ENCODE measurements around the gene TMOD4. TPM values are rescaled to one million over a fixed set of nuclear protein-coding genes. Genes with fewer than 3 reads are reported as not detected.
A peak's percentile ranks its signal among the peaks of the same experiment; 100 is the strongest.

Gene TMOD4
- total and polyA plus RNA-seq, 2 of the 13 experiments (the other 11 are each of a cell fraction or from before 2014, with no cell fraction given), result 0.66 TPM; not detected in 1

DNA sequence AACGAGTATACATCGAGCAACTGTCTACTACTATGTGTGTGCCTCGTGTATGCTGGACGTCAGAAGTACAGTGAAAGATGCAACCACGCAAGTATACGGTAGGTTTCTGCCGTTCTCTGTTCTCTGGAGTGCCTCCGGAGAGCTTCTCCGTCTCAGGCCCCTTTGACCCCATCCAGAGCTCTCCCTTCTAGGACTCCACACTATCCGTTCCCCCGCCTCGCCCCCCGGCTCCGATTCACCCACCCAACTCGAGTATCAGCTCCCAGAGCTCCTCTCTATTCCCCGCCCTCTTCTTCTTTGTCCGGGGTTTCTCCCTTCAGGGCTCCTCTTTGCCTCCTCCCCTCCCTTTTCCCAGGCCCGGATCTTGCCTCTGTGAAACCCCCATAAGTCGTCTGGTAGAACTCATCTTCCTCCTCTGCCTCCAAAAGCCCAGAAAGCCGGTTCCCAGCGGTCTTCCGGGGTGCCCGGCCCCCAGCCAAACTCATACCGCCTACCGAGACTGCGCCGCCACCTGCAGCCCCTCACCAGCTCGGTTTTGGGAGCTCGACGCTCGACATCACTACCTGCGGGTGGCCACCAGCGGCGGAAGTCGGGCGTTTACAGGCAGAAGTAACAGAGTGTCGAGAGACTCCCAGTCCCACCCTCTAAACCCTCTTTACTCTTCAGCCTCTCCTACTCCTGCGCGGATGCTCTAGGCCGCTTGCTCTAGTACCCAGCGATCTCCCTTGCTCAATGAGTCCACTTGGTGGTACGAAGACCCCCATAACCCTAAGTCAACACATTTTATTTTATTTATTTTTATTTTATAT is 14.1 kb upstream of the TMOD4 start, which contains the start of gene VPS72 (continued):
- TF ChIP-seq ZFY (CRISPR knock-in tag; IDR thresholded peaks at IDR 0.05) (peak; percentile 89), ZFX (CRISPR knock-in tag; IDR thresholded peaks at IDR 0.05; ENCODE audit: low read depth) (peak; percentile 90), KLF16 (CRISPR knock-in tag; IDR thresholded peaks at IDR 0.05) (peak in 1 of 2 experiments; percentile 96; a peak in 2 of 4 replicates), BRD4 (CRISPR knock-in tag; IDR thresholded peaks at IDR 0.05) (peak; percentile 73; the same call in 1 of the 2 replicates), ZNF687 (CRISPR knock-in tag; IDR thresholded peaks at IDR 0.05) (peak; percentile 84), ELF1 (CRISPR knock-in tag; IDR thresholded peaks at IDR 0.05) (peak; percentile 97), KLF12 (CRISPR knock-in tag; IDR thresholded peaks at IDR 0.05; ENCODE audit: borderline replicate concordance) (peak; percentile 98), ZSCAN31 (CRISPR knock-in tag; IDR thresholded peaks at IDR 0.05; ENCODE audit: low read depth) (0 out of 2 replicates have a peak, but pooled peaks have one; percentile 39), ETV5 (CRISPR knock-in tag; IDR thresholded peaks at IDR 0.05; ENCODE audit: borderline replicate concordance) (peak; percentile 90), RXRB (CRISPR knock-in tag; IDR thresholded peaks at IDR 0.05; ENCODE audit: borderline replicate concordance) (peak; percentile 76), ZNF264 (CRISPR knock-in tag; IDR thresholded peaks at IDR 0.05) (peak; percentile 68; the same call in 1 of the 2 replicates), ZBTB43 (CRISPR knock-in tag; conservative IDR thresholded peaks at IDR 0.05) (0 out of 2 replicates have a peak, but pooled peaks have one; percentile 53), ZNF430 (CRISPR knock-in tag; IDR thresholded peaks at IDR 0.05) (peak; percentile 54; the same call in 1 of the 2 replicates), POLR2A (IDR thresholded peaks at IDR 0.05; ENCODE audit: insufficient read depth in 1 of 2, low read depth in 2 of 2, low read length in 2 of 2) (peak in 1 of 2 experiments; percentile 91), YEATS4 (CRISPR knock-in tag; IDR thresholded peaks at IDR 0.05; ENCODE audit: borderline replicate concordance) (0 out of 2 replicates have a peak, but pooled peaks have one; percentile 86), SRSF4 (IDR thresholded peaks at IDR 0.05; ENCODE audit: low read depth, low read length, poor library complexity, severe bottlenecking) (no peak), ZNF572 (CRISPR knock-in tag; IDR thresholded peaks at IDR 0.05) (peak; percentile 78; the same call in 1 of the 2 replicates), E2F1 (CRISPR knock-in tag; IDR thresholded peaks at IDR 0.05) (peak; percentile 62), FOXO1 (CRISPR knock-in tag; IDR thresholded peaks at IDR 0.05) (0 out of 2 replicates have a peak, but pooled peaks have one; percentile 52), MIER2 (CRISPR knock-in tag; IDR thresholded peaks at IDR 0.05) (0 out of 2 replicates have a peak, but pooled peaks have one; percentile 54), RBM39 (IDR thresholded peaks at IDR 0.05; ENCODE audit: low read depth, low read length, poor library complexity, severe bottlenecking) (peak; percentile 49)

All from HepG2 (cell line).